ENCODE results near the gene RBM3. TPM values are rescaled to one million over a fixed set of nuclear protein-coding genes. Genes with fewer than 3 reads are reported as not detected.

Gene RBM3
- total and polyA plus RNA-seq, 2 of the 8 experiments (the other 6 are each of a cell fraction or from before 2014, with no cell fraction given): 99.6 to 164 TPM

GRCh38 chrX:48600226-48600625 lies 25.9 kb downstream of the RBM3 start (continued):
- TF ChIP-seq ATF2 (IDR thresholded peaks at IDR 0.05; ENCODE audit: low read length) (no peak), MAX (IDR thresholded peaks at IDR 0.05) (no peak), CBX5 (IDR thresholded peaks at IDR 0.05; ENCODE audit: low read depth, low read length) (no peak), ZNF274 (IDR thresholded peaks at IDR 0.05; ENCODE audit: borderline replicate concordance, extremely low read depth, low read length) (no peak), RBBP5 (IDR thresholded peaks at IDR 0.05; ENCODE audit: borderline replicate concordance, low read depth, low read length) (no peak), MAFK (IDR thresholded peaks at IDR 0.05; ENCODE audit: low read depth, low read length) (no peak), SP4 (IDR thresholded peaks at IDR 0.05; ENCODE audit: low read length) (no peak)
